GM15510 (cell line): ENCODE measurements around the gene ITGA11.

Experiments
- POLR2A ChIP-seq: IDR thresholded peaks from 3 replicates; pipeline ENCODE4 v1.6.1; 2011; ENCODE audit warnings: borderline replicate concordance; ENCODE audit not compliant: insufficient read length; ENCODE audit errors: extremely low read depth

ITGA11 gene

DNA sequence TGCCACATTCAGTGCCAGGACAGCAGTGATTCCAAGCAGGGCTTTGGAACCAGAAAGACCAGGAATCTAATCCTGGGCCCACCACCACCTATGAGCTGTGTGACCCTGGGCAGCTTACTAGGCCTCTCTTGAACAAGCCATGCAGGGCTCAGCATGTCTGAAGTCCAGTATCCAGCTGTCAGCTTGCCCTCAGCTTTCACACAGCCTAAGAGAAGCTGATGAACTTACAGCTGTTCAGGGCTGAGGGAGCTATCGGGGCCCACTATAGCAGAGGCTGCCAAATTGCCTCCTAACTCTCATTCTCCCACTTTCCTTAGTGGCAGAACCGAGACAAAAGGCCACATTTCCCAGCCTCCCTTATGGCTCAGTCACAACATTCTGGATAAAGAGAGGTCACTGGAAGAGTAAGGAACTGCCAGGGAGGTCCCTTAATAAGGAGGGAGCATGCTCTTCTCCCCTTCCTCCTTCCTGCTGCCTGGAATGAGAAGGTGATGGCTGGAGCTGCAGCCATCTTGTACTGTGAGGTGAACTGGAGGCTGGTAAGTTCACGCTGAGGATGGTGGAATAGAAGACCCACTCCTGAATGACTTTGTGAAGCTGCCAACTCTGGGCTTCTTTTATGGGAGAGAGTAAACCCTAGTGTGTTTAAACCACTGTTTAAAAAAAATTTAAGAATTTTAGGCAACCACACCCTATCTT lies 120.0 kb downstream of the ITGA11 start:
- no peak for TF ChIP-seq POLR2A

DNA sequence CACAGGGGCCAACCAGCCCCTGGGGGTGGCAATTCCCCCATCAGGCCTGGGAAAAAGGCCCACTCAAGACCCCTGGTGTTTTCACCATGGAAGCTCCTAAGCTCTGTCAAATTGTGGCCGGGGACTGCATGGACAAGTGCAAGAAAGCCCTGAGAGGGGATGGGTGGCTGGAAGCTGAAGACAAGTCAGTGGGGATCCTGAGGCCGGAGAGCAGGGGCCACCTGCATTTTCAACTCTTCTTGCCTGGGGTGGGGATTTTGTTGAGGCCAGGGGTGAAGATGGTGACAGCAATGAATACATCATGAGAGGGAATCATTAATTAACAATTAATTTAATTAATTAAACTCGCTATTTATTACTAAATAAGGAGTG lies 120.5 kb downstream of the ITGA11 start:
- TF ChIP-seq POLR2A = no peak

DNA sequence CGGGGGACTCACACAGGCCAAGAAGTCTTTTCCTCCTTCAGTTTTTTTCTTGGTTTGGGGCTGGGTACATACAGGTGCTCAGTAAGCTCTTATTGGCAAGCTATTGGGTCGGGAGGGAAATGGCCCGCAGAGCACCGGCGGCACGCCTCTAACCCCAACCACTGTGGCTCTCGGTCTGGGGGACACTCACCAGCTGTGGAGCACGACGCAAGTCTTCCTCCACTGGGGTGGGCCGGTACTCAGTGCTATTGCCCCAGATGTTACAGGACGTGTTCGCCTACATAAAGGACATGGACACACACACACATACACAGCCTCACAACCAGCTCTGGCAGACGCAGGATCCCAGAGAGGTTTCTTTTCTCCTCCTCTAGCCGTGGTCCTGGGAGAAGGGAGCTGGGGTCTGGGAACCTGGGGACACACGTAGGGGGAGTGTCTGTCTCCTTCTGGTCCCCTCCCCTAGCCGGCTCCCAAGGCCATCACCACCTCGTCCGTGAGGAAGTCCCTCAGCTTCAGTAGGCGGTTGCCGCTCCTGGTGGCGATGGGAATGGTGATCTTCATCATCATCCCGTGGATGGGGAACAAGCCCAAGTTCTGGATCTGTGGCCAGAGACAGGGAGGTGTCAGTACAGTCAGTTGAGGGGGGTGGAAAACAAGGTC lies 121.0 kb downstream of the ITGA11 start:
- TF ChIP-seq POLR2A = no peak

DNA sequence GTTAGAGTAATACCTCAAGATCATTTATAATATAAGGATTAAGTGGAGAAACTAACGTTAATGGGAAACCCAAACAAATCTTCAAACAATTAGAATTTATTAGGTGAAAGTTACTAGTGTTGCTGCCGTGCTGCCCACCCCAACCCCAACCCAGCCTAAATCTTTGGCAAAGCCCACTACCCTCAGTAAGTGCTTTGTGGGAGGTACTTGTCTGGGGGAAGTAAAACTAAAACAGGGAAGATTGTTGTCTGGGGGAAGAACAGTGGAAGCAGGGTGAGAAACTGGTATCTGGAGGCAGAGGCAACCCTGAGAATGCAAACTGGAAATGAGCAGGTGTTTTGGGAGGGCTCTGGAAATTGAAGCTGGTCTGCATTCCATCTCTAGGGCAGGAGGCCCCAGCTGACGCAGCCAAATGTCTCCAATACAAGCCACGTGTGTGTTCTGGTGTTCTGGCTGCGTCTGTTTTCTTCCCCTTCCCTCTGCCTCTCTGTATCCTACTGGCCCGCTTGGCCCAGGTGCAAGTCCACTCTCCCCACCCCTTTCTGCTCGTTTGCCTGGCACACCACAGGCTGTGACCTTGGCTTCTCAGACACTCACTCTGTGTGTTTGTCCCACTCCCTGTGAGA lies 121.7 kb downstream of the ITGA11 start:
- no peak for TF ChIP-seq POLR2A

DNA sequence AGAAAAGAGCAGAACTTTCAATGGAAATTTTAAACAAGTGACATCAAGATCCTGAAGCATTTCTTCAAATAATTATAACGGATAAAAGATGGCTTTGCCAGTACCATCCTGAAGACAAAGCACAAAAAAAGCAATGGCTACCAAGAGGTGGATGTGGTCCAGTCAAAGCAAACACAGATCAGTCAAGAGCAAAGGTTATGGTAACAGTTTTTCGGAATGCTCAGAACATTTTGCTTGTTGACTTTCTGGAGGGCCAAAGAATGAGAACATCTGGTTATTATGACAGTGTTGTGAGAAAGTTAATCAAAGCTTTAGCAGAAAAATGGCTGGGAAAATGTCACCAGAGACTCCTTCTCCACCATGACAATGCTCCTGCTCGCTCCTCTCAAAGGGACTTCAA lies 122.9 kb downstream of the ITGA11 start:
- no peak for TF ChIP-seq POLR2A

DNA sequence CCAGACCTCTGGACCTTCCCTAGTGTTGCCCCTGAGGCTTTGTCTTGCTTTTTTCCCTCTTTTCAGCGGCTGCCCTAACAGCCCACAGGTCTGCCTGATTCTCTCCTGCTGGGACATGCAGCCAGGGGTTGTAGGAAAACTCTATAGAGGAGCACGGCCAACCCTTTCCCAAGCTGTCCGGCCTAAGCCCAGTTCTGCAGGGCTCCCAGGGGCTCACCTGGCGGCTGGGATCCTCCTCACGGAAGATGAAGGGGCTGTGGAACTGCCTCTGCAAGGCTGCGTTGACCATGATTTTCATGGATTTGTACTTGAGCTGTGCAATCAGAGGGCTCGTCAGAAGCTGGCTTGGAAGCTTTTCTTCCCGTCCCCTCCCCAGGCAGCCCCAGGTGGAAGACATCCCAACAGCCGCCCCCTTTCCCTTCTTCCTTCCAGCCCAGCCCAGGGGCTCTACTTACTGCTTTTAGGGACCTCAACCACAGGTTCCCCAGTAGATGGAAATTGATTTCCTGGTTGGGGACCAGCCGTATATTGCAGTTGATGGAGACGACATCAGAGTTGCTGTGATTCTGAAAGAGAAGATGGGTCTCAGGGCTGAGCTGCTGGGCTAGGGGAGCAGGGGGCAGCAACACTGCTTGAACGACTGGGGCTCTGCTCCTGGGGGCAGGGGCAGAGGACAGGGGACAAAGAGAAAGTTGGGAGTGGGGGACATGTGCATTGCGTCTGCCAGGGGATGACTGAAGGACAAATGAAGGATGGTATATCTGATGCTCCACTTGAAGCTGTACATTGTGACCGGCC lies 124.6 kb downstream of the ITGA11 start:
- TF ChIP-seq POLR2A = no peak

DNA sequence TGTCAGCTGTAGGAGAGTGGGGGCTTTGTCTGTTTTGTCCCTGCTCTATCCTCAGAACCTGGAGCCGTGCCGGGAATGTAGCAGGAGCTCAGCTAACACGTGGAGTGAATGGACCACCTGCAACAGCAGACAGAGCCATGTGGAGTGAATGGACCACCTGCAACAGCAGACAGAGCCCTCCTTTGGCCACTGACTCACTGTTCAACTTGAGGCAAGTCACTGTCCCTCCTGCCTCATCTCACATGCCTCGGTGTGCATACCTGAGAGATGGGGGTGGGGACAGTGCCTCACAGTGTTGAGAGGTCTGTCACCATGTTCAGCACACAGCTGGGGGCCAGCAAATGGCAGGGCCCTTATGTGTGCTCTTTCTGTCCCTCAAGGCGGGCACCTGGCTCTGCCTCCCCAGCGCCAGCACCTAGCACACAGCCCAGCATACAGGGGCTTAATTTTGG lies 126.5 kb downstream of the ITGA11 start:
- no peak for TF ChIP-seq POLR2A

DNA sequence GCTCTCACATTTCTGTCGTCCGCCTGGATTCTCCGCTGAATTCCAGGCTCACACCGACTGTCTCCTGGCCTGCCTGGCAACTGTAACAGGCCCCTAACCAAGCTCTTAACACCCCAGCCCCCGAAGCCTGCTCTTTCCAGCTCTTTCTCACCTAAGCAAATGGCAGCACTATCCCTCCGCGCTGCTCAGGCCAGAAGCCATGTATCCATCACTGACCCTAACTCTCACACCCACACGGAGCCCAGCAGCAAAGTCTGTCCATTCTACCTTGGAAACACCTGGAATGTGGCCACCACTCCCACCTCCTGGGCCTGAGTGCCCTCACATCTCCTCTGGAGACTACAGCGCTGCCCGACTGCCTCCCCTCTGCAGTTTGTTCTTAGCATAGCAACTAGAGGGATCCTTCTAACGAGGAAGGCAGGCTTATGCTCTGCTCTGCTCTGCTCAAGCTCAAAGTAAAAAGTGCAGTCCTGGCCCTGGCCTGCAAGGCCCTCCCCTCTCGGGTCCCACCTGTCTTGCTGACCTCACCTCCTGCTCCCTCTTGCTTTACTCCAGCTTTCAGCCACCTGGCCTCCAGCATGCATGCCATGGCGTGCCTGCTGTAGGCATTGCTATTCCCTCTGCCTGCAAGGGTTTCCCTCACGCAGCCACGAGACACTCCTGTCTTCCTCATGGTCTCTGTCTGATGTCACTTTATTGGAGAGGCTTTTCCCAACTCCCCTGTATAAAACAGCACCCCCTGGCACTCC lies 127.2 kb downstream of the ITGA11 start:
- TF ChIP-seq POLR2A = no peak

DNA sequence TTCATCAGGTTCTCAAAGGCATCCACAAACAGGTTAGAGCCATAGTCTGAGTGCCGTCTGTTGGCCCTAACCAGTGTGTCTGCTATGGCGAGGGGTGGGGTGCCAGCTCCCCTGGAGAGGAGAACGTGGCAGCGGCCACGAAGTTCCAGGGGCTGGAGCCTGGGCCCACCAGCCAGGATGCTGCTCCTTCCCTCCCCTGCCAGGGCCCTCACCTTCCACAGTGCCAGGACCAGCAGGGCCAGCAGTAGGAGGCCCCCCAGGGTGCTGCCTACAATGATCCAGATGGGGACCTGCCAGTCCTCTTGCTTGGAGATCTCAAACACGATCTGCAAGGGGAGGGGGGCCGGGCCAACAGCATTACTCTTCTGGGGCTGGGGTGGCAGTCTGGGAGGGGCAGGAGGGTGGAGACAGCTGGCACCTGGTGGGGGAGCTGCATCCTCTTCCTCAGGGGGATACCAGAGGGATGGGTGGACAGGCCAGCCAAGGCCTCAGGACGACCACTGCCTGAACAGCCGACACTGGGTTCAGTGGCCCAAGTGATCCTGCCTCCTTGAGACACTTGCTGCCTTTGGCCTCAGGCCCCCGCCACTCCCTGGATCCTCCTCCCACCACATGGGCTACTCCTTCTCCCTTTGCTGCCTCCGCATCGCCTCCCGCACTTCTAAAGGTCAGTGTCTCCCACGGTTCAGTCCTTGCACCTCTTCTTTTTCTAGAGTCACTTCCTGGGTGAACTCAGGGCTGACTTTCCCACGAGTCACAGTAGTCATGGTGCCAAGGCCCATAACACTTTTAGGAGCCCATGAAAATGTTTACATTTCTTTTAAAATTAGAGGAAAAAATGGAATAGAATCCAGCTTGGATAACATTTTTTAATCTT lies 128.2 kb downstream of the ITGA11 start:
- no peak for TF ChIP-seq POLR2A

DNA sequence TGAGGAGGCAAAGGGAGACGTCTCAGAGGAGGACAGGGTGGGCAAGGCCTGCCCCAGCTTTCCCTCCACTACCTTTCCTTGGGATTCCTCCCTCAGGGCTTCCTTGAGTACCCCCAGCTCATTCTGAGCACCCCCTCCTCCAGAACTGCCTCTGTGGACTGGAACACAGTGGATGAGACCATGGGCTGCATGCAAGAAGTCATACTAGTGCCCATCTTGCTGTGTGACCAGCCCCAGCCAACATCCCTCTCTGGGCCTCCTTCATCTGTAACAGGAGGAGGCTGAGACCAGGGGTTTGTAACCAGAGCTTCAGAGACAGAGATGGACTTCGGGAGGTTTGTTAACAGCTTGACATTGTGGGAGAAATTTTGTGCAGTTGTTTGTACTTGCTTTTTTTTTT lies 128.8 kb downstream of the ITGA11 start:
- no peak for TF ChIP-seq POLR2A

DNA sequence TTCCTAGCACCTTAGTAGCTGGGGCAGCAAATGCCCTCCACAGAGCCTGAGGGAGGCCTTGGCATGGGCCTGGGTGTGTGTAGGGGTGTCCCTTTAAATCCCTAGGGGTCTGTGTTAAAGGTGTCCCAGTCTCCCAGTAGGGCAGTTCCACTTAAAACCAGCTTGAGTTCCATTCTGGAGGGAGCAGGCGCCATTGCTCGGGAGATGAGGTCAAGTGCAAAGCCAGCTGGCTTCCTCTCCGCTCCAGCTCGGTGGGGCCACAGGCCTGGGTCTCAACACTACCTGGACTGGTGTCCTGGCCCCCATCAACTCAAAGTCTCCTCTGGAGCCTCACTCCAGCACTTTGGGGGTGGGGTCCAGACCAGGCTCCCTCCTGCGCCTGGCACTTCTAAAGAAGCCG lies 129.2 kb downstream of the ITGA11 start:
- no peak for TF ChIP-seq POLR2A

DNA sequence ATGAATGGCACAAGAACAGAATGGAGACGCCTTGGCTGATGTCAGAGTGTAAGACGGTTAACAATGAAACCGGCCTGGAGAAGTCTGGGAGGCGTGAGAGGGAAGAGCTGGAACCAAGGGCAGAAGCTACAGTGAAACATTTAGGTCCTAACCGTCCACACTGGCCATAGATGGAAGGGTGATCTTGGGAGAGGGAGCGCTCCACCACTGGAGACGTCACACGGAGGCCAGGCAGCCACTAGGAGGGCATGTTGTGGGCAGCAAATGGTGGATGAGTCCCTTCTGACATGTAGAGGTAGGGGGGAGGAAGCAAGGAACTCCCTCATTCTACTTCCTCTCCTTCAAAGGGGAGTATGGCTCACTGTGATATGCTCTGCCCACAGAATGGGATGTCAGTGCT lies 130.7 kb downstream of the ITGA11 start:
- no peak for TF ChIP-seq POLR2A

DNA sequence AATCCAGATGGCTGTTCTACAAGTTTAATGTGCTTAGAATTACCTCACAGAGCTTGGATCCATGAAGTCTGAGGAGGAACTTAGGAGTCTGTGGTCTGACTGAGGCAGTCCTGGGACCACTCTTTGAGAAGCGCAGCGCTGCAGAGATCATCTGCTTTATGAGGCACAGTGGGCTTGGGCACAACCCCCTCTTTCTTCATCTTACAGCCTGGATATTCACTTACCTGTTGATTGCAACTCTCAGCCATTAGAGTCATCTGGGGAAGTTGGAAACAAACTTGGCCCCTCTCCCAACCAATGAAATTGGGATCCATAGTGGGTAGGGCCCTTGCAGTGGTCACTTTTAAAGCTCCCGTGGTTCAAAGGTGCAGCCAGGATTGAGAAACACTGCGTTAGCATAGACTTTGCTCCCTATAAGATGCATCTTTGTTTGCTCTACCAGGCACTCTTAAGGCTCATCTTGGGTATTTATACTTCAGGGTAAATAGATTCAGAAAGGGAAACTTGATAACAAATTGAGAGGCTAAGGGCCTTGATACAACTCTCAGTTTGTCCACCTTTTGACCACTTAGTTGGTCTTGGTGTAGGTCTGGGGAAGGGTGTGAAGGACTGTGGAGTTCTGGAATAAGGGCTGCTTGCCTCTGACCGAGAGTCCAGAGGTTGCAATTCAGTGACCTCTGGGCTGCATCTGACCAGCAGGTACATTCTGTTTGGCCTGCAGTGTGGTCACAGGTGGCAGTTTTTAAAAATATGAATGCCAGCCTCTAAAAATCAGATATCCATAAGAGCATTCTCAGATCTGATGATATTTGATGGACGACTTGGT lies 131.6 kb downstream of the ITGA11 start:
- no peak for TF ChIP-seq POLR2A

DNA sequence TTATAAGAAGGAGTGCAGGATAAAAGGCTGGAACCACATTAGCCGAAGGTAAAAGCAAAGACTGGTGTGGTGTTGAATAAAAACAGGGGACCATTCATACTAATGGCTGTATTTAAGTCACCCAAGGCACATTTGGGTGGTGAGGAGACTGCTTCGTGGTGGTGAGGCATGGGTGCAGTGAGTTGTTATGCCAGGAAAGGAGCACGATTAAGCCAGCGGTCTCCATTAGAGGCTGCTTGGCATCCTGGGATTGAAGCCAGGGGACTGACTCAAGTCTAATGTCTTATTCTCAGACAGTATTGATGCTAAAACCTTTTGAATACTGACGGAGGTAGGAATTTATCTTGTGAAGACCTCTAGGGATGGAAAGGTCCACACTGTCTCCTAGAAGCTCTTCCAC lies 132.5 kb downstream of the ITGA11 start:
- TF ChIP-seq POLR2A = no peak
